ENCODE data around the gene PGM2L1.

PGM2L1 gene

GRCh38 chr11:74403607-74404321, 5.5 kb upstream of the PGM2L1 start:
- no peak for TF ChIP-seq CTCF (conservative IDR thresholded peaks at IDR 0.05; ENCODE audit: control insufficient read depth, insufficient read depth, low read depth, low read length)
- no peak overlapping the region for H3K4me3 ChIP-seq (ENCODE audit: control insufficient read depth, low read depth, low read length)
- no peak for DNase-seq (ENCODE audit: low read depth)

- no peak overlapping the region for H3K4me3 ChIP-seq (ENCODE audit: control insufficient read depth, low read depth, low read length)
- no peak for TF ChIP-seq CTCF (conservative IDR thresholded peaks at IDR 0.05; ENCODE audit: control insufficient read depth, insufficient read depth, low read depth, low read length)
- DNase-seq (ENCODE audit: low read depth): no peak
These were observed 2.4 kb upstream of the PGM2L1 start for GRCh38 chr11:74400606-74401005.

- TF ChIP-seq CTCF (conservative IDR thresholded peaks at IDR 0.05; ENCODE audit: control insufficient read depth, insufficient read depth, low read depth, low read length): no peak
- DNase-seq (ENCODE audit: low read depth): no peak
- peak overlapping the region; percentile 89 for H3K4me3 ChIP-seq (ENCODE audit: control insufficient read depth, low read depth, low read length)
These were observed 561 bp downstream of the PGM2L1 start for GRCh38 chr11:74397501-74398243.

GRCh38 chr11:74392256-74392655, 6.0 kb downstream of the PGM2L1 start:
- DNase-seq (ENCODE audit: low read depth): no peak
- TF ChIP-seq CTCF (conservative IDR thresholded peaks at IDR 0.05; ENCODE audit: control insufficient read depth, insufficient read depth, low read depth, low read length): no peak
- no peak overlapping the region for H3K4me3 ChIP-seq (ENCODE audit: control insufficient read depth, low read depth, low read length)

GRCh38 chr11:74391193-74391592, 7.0 kb downstream of the PGM2L1 start:
- no peak overlapping the region for H3K4me3 ChIP-seq (ENCODE audit: control insufficient read depth, low read depth, low read length)
- no peak for DNase-seq (ENCODE audit: low read depth)
- TF ChIP-seq CTCF (conservative IDR thresholded peaks at IDR 0.05; ENCODE audit: control insufficient read depth, insufficient read depth, low read depth, low read length): no peak

DNA sequence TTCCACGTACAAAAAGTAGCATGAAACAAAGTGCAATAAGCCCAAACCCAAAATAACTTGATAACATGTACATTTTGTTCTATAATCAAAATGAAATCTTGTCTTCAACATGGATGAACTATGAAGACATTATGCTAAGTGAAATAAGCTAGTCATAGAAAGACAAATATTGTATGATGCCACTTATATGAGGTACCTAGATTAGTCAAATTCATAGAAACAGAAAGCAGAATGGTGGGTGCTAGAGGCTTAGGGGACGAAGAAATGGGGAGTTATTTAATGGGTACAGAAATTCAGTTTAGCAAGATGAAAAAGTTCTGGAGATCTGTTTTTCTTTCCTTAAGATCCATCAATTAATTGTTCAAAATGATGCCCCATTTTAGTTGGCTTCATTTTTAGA, 7.5 kb downstream of the PGM2L1 start:
- no peak for DNase-seq (ENCODE audit: low read depth)
- TF ChIP-seq CTCF (conservative IDR thresholded peaks at IDR 0.05; ENCODE audit: control insufficient read depth, insufficient read depth, low read depth, low read length): no peak
- H3K4me3 ChIP-seq (ENCODE audit: control insufficient read depth, low read depth, low read length): no peak overlapping the region
